Measurements from ENCODE around the gene FAM8A1.

The FAM8A1 gene

DNA sequence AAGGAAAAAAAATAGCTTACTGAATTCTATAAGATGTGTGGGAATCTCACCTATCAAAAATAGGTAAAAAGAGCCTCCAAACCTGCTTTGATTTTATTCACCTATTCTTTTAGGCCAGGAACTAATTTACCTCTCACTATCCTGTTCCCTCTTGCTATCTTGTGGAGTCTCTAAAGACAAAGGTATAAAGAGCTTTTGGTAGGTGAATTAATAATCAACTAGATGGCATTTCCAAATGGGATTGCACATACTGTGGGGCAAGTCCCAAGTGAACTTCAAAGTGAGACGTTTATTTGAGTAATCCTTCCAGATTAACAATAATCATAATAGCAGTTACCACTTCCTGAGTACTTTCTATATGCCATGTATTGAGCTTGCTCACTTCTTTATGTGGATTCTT is 2.8 kb downstream of the FAM8A1 start:
- DNase-seq = no peak

DNA sequence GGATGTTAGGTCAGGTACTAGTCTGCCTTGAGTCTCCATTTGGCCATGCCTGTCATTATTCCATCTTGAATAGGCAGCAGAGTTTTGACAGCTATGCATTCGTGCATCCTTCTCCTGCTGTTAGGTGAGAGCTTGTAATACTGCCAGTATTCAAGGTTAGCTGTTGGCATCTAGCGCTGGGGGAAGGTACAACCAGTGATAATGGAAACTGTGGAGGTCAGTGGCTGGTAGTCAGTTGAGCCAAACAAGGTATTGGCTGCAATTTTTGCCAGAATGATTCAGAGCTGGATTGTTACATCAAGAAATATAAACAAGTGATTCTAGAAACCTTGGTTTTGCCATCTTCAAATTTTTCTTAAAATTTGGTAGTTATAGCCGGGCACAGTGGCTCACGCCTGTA is 6.5 kb downstream of the FAM8A1 start:
- no peak for DNase-seq

DNA sequence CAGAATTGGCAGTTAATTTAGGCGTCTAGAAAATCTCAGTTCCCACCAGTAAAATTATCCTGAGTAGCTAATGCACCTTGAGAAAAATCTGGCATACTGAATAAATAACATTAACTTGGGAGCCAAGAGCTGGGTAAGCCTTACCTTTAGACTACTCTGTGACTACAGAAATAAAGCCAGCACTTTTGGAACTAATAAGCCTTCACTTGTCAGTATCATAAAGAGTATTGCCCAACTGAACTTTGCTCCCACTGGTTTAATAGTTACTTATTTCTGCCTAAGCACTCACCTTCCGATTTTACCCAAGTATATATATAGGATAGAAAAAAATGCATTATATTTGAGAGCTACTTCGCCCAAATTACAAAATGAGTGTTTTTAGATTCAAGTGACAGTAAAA is 10.7 kb downstream of the FAM8A1 start:
- no peak for DNase-seq

DNA sequence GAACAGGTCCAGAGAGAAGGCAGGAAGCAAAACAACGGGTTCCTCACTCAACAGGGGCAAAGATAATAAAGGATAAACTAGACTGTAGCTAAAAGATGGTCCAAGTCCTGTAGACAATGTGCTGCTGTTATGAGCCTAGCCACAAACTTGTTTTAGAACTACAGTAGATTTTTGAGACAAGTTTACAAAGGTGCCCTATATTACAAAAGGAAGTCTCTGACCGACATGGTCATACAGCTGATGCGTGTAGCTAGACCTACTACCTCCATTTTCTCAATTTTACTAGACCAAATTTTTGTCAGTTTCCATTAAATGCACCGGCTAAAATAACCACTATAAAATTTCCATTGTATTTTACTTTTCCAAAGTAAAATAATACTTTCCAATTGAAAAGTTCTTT is 11.9 kb downstream of the FAM8A1 start:
- DNase-seq = no peak

DNA sequence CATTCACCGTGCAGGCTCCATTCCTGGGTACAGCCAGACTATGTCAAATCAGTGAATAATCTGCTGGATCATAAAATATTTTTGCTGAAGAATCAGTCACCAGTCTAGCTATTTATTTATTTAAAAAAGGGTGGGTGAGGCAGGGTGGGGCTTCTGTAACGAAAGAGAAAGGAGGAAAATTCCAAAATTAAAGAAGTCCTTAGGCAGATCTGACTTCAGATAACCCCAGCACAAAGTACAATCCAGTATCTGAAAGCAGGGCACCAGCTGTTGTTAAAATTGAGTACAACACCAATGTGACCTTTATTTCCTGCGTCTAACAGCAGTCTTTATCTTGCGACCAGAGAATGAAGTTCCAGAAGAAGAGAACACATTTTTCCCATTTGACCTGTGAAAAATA is 15.7 kb downstream of the FAM8A1 start:
- DNase-seq = no peak

DNA sequence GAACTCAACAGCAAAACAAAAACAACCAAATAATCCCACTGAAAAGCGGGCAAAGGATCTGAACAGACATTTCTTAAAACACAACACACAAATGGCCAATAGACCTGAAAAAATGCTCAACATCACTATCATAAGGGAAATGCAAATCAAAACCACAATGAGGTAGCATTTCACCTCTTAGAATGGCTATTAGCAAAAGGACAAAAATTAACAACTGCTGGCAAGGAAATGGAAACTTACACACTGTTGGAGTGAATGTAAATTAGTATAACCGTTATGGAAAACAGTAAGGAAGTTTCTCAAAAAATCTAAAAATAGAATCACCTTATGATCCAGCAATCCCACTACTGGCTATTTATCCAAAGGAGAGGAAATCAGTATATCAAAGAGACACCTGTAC is 20.9 kb downstream of the FAM8A1 start:
- peak; percentile 27 for DNase-seq

DNA sequence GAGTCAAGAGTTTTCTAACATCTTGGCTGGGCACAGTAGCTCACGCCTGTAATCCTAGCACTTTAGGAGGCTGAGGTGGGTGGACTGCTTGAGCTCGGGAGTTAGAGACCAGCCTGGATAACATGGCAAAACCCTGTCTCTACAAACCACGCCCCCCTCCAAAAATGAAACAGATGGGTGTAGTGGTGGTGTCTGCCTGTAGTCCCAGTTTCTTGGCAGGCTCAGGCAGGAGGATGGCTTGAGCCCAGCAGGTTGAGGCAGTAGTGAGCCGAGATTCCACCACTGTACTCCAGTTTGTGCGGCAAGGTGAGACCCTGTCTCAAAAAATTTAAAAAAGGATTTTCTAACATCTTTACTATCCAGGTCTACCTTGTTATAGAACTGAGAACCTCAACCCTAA is 22.0 kb downstream of the FAM8A1 start:
- peak; percentile 28 for DNase-seq

DNA sequence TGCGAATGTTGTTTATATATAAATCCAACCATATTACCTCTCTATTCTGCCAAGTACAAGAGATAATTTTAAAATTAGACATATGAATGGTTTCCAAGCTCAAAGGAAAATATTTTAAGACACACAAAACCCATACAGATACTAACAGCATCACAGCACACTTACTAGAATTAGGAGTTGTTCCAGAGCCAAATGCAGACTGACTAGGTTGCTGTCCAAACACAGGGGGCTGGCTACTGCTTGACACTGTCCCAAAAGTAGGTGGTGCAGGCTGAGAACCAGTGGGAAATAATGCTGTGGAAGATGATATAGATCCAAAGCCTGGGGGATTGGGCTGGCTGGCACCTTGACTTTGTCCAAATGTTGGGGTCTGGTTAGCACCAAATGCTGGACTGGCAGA is 24.3 kb downstream of the FAM8A1 start:
- no peak for DNase-seq

DNA sequence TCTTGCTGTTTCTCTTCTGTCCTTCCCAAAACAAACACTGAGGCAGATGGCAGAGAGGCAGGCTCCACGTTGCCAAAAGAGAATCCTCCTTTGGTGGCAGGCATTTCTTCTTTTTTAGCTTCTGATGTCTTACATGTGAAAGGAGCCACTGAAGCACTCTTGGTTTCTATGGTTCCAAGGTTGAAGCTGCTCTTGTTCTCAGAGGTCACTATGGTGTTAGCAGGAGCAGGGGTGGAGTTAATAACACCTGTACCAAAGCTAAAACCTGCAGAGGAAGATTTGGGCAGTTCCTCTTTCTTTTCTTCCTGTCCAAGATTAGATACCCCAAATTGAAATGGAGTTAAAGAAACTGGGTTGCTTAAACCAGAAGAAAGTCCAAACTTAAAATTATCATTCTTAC is 28.8 kb downstream of the FAM8A1 start:
- DNase-seq = peak; percentile 13

DNA sequence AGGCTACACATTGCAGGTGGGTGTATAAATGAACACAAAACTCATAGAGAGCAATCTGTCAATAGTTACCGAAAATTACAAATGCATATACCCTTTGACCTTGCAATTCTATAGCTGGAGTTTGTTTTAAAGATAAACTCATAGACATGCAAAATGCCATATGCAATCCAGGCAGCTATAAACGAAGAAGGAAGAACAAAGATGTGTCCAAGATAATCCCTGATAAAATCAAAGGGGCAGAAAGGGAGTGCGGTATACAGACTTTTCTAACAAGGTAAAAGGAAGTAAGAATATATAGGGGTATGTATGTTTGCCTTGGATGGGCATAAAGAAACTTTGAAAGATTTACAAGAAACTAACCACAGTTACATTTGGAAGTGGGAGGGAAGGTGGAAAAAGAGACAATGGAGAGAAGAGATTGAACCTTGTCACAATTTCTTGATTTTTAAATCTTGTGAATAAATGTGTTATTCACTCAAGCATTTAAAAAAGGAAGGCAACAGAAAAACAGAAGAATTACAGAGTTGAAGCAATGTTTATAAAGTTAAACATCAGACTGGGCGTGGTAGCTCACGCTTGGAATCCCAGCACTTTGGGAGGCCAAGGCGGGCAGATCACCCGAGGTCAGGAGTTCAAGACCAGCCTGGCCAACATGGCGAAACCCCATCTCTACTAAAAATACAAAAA is 29.9 kb downstream of the FAM8A1 start:
- no peak for DNase-seq

DNA sequence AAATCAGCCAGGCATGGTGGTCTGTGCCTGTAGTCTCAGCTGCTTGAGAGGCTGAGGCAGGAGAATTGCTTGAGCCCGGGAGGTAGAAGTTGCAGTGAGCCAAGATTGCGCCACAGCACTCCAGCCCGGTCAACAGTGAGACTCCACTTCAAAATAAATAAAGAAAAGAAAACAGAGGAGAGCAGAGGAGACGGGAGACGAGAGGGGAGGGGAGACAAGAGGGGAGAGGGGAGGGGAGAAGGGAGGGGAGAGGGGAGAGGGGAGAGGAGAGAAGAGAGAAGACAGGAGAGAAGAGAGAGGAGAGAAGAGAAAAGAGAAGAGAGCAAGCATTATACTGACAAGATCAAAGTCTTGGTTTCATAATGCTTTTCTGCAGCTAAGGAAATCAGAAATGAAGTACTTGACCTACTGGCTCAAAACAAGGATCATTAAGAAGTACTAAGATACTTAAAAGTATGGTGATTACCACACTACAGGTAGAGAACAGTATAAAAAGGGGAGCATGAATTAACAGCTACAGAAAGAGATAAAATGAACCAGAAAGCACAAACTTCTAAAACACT is 30.5 kb downstream of the FAM8A1 start:
- no peak for DNase-seq

DNA sequence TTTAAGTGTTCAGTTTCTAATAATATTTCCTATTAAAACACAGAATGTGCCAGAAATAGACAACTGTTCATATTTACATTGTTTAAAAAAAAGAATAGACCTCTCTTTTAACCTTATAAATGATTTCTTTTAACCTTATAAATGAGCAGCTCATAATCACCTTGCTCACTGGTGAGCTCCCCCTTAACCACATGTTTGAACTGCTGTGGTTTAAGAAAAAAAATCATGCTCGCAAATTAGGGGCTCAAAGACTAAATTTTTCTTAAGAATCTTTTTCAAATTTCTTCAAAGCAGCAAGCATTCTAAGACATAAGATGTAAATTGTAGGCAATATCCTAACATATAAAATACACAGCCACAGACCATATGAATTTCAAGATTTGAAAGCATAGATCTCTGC is 32.8 kb downstream of the FAM8A1 start:
- no peak for DNase-seq

DNA sequence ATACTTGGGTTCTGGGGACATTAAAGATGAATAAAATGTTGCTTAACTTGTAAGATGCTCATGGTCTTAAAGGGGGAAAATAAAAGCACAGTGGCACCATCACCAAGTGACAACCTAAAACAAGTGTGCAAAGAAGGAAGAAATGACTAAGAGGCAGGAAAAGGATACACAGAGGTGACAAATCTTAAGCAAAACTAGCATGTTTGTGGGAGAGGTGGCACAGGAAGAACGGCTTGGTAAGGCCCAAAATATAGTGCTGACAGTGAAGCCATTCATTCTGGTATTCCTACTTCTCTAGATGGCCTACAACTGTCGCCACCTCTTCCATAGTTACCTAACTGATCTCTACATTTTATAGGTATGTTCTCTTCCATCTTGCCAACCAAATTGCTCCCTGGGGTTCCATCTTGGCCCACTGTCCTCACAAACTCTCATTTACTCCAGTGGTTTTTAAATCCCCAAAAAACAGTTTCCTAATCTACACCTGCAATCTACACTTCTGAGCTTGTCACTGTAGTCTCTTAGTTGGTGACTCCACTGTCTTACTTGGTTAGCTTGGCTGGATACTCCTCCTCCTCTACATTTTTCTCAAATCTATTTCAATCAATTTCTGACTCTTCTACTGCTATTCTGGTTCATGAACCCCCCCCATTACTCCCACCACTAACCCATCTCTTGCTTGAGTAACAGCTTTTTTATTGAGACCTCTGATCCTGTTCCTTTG is 33.5 kb downstream of the FAM8A1 start:
- no peak for DNase-seq

DNA sequence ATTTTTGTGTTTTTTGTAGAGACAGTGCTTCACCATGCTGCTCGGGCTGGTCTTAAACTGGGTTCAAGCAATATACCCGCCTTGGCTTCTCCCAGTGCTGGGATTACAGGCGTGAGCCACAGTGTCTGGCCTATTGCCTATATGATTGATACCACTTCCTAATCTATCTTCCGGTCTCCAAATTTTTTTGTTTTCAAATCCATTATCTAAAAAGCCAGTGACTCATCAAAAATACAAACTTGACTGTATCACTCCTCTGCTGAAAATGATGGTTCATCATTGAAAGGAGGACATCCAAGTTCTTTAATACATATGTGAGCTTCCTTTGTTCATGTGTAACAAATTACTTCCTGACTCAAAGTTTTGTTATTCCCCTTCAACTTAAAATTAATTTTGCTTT is 35.5 kb downstream of the FAM8A1 start:
- DNase-seq = no peak

DNA sequence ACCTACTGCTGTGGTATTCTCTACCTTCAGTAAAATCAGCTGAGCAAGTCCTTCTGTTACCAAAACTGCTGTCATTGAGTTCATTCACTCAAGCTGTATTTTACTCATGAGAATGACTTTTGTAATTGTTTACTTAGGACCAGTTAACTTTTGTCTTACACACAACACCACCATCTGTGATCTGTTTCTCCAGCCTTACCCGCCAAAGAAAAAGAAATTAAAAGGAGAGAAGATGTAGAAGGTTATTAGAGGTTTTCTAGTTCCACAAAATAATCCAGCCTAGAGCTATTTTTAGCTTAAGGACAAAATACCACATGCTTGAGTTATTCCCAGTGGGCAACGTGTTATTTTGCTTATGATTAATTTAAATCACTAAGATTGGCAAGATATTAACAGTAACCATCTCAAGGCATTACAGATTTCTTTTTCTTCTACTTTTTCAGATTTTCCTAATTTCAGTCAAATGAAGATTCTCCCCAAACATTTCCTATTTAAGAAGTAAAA is 38.2 kb downstream of the FAM8A1 start:
- no peak for DNase-seq

DNA sequence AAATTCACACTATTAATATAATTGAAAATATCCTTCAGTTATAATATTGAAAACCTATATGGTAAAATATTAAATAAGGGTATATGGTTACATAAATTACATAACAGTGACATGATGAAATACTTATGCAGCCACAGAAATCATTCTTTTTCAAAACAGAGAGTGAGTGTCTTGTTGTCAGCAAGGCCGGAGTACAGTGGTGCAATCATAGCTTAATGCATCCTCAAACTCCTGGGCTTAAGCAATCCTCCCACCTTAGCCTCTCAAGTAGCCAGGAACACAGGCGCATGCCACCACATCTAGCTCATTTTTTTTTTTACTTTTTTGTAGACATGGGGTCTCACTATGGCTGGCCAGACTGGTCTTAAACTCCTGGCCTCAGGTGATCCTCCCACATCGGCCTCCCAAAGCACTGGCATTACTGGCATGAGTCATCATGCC is 40.4 kb downstream of the FAM8A1 start:
- DNase-seq = peak; percentile 49

DNA sequence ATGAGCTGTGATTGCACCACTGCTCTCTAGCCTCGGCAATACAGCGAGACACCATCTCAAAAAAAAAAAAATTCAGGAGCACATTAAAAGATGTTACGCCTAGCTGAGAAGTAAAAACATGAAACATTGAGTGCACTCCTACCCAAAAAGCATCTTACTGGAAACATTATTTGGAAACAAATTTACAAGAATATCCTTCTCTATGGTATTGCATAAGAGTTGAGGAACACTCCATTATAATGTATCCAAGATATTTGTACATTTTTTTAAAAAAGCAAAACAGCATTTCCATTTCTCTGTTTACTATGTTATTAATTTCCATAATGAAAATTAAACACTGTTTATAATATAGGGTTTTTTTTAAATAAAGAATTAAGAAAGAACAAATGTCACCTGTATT is 48.6 kb downstream of the FAM8A1 start:
- DNase-seq = no peak

DNA sequence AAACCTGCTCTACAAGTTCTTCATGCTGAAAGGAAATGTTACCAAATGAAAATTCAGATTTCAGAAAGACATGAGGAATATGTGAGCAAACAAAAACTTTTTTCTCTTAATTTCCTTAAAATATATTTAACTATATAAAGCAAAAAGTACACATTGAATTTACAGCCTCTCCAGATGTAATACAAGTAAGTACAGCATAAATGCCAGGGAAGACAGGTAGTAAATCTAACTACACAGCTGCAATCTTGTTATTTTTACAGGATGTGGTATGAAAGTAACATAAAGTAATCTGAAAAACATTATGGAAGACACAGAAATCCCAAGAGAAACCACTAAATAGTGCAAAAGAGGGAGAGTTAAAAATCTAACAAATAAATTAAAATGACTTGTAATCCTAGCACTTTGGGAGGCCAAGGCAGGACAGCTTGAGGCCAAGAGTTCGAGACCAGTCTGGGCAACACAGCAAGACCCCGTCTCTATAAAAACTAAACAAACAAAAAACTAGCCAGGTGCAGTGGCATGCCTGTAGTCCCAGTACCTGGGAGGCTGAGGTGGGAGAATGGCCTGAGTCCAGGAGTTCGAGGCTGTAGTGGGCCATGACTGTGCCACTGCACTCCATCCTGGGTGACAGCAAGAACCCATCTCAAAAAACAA is 50.7 kb downstream of the FAM8A1 start:
- DNase-seq = no peak

DNA sequence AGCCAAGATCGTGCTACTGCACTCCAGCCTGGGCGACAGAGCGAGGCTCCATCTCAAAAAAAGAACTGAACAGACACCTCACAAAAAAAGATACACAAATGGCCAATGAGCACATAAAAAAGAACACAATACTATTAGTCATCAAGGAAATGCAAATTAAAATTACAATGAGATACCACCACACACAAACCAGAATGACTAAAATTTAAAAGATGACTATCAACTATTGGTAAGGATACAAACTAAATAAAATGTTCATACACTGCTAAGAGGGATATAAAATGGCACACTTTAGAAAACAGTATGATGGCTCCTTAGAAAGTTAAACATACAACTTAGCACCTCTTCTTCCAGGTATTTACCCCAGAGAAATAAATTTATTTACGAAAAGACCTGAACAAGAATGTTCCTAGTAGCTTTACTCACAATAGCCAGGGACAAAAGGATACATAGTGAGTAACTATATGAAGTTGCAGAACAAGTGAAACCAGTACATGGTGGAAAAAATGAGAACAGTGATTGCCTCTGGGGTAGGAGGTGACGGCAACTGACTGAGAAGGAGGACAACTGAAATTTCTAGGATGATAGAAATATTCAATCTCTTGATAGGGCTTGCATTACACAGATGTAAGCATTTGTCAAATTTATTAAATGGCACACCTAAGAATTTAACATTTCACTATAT is 53.2 kb downstream of the FAM8A1 start:
- no peak for DNase-seq

DNA sequence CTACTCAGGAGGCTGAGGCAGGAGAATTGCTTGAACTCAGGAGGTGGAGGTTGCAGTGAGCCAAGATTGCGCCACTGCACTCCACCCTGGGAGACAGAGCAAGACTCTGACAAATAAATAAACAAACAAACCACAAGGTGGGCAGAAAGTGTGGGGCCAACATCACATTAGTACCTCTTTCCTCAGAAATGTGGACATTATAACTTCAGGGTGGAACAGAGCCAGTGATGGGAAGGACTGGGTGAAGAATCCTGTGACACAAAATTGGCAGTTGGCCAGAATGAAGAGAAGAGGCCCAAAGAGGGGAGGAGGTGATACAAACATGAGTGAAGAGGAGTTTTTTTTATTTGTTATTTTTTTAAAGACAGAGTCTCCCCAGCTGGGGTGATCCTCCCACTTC is 56.0 kb downstream of the FAM8A1 start:
- peak; percentile 68 for DNase-seq

DNA sequence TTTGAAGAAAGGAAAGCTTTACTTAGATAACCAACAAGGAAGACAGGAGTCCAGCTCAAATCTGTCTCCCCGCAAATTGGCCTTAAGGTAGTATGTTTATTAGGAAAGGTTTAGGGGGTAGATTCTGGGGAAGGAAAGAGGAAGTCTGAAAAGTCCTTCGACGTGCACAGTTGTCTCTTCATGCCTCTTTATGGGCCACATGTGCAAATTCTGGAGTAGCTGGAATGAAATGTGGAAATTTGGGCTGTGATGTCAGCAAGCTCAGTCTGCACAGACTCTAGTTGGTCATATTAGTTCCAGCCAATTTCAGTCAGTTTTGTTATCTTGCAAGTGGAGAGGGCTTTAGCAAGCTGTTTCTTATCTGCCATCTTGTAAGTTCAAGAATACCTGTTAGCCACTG is 56.5 kb downstream of the FAM8A1 start:
- DNase-seq = peak; percentile 10

All from hematopoietic multipotent progenitor cell treated with erythropoietin and hydrocortisone succinate and interleukin-3 and kit ligand, for 4 days (in vitro differentiated cells).